Measurements from ENCODE around the gene CACNB2.
A peak's percentile ranks its signal among the peaks of the same experiment; 100 is the strongest.

The CACNB2 gene

GRCh38 chr10:18140149-18140956 is at the start of gene CACNB2:
Gene CACNB2 (plus strand): TSS chr10:18140424.
- intact Hi-C loops (cut with DNase I) = no loop called here

GRCh38 chr10:18094332-18094731 is 45.9 kb upstream of the CACNB2 start:
- intact Hi-C loops (cut with DNase I) = no loop called here
- no peak for DNase-seq

More at GRCh38 chr10:18140149-18140956, at the start of gene CACNB2:
- DNase-seq = peak; percentile 49 to 93 (median 83)

- intact Hi-C loops (cut with DNase I) = no loop called here
- no peak for DNase-seq
Measured at GRCh38 chr10:18094793-18095192, 45.4 kb upstream of the CACNB2 start.

- intact Hi-C loops (cut with DNase I) = no loop called here
Measured at GRCh38 chr10:18097524-18097923, 42.7 kb upstream of the CACNB2 start.

GRCh38 chr10:18098201-18098600 is 42.0 kb upstream of the CACNB2 start:
- DNase-seq = peak in 15 of 42 donors; percentile 8 to 65 (median 26)
- intact Hi-C loops (cut with DNase I) = no loop called here

More at GRCh38 chr10:18097524-18097923, 42.7 kb upstream of the CACNB2 start:
- DNase-seq = peak in 6 of 42 donors; percentile 23 to 53 (median 30)

DNA sequence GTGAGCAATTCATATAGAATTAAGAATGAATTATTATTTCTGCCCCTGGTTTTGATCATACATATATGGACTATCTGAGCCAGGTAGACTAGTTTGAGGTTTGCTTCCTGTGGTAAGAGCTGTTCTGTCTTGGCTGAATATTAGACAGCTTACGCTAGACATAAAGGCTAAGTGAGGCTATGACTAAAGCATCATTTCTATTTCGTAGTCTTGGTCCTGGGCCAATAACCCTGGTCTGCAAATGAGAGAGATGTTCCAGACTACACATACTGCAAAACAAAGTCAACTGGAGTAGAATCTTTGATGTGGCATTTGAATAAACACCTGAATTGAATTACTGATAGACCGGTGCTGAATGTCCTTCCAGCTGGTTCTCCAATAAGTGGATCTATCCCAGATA is 40.8 kb upstream of the CACNB2 start:
- DNase-seq = no peak
- intact Hi-C loops (cut with DNase I) = no loop called here

- DNase-seq = no peak
- intact Hi-C loops (cut with DNase I) = no loop called here
Measured at GRCh38 chr10:18100669-18101068, 39.6 kb upstream of the CACNB2 start.

- no peak for DNase-seq
- intact Hi-C loops (cut with DNase I) = no loop called here
Measured at GRCh38 chr10:18102404-18102803, 37.8 kb upstream of the CACNB2 start.

DNA sequence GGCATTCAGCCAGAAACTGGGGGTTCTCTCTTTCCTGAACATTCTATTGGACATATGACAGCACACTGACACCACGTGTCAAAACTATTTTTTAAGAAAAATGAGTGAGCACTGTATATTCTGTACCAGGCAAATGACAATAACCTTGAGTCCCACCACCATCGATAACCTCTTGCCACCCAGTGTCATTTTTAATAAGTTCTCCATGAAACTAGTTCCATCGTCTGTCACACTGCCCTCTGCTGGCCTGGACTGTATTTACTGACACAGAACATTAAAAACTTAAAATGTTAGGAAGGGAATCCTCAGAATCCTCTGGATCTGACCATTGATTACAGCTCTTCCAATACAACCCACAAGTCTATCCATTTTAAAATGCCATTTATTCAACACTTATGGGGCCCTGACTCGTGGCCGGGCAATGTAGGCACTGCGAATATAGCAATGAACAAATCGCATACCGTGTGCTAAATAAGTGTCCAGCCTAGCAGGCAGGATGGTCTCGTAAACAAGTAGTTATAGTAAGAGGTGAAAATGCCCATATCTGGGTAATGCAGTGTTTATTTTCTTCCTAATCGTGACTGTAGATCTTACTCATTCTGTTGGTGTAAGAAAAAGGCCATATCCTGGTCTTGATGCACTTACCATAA is 35.9 kb upstream of the CACNB2 start:
- peak in 40 of 42 donors; percentile 6 to 81 (median 50) for DNase-seq
- intact Hi-C loops (cut with DNase I) = no loop called here

DNA sequence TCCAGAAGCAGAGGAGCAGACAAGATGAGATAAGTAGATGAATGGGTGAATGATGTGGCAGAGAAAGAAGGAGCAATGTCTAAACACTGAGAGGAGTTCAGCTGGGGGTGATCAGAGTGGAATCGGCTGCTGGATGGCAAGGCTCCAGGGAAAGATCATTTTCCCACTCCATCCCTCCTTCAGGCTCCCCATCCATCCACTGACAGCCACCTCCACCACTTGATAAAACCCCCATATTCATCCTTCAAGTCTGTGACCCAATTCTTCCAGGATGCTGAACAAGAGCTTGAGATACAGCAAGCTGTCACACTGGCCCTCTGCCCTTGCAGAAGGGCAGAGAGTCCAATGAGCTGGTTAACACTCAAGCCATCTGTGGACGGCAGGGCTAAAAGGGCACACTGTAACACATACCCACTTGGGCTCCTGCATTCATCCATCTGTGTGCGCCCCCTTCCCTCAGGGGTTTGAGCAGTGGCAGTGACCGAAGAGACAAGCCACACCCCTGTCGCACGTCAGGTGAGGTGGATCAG is 30.8 kb upstream of the CACNB2 start:
- DNase-seq = no peak
- intact Hi-C loops (cut with DNase I) = no loop called here

DNA sequence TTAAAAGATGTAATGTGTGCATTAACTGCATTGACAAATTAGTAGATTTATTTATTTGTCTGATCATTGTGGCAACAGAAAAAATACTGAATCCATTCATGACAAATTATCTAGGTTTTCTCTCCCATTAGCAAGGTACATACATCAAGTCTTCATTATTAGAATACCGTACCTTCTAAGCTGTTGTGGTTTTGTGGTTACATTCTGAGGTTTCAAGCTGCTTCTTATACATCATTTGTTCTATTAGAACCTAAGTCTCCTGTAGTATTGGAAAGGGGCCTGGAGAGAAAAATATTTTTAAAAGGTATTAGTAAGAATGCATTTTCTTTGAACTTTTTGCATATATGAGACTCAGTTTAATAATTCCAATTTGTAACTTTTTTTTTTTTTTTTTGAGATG is 26.3 kb upstream of the CACNB2 start:
- no peak for DNase-seq
- intact Hi-C loops (cut with DNase I) = no loop called here

DNA sequence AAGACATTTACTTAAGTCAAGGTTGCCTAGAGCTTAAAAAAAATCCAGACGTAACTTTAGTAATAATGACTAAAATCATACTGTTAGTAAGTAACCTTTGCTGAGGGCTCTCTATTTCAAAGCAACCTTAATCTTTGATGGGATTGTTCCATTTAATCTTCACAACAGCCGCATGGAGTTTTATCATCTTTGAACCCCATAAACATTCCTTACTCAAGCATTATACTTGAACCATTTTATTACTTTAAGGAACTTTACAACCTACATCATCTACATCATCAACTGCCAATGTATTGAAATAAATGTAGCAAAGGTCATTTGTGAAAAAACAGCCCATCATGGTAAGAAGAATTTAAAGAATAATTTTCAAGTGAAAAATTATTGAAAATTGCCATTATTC is 22.9 kb upstream of the CACNB2 start:
- no peak for DNase-seq
- intact Hi-C loops (cut with DNase I) = no loop called here

DNA sequence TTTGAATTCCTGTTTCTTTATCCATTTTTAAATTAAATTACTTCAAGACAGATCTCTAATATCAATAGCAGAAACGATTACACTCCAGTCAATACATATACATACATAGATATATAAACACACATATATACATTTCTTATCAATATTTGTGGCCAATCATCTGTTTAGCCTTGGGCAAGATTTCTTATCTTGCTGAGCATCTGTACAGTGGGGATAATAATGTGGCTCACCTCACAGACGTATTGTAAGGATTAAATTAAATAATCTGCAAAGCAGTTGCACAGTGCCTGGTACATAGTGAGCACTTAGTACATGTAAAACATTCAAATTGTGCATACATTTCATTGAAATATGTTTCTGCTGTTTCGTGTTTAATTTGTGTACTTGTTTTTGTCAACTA is 17.5 kb upstream of the CACNB2 start:
- DNase-seq = no peak
- intact Hi-C loops (cut with DNase I) = no loop called here

DNA sequence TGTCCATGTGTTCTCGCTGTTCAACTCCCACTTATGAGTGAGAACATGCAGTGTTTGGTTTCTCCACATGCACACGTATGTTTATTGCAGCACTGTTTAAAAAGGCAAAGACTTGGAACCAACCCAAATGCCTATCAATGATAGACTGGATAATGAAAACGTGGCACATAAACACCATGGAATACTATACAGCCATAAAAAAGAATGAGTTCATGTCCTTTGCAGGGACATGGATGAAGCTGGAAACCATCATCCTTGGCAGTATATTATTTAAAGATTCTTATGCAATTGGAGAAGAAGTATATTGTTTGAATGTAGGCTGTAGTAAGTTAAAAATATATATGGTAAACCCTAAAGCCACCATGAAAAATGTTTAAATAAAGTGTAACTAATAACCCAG is 7.2 kb upstream of the CACNB2 start:
- intact Hi-C loops (cut with DNase I) = no loop called here
- no peak for DNase-seq

- intact Hi-C loops (cut with DNase I) = no loop called here
Measured at GRCh38 chr10:18134509-18134908, 5.7 kb upstream of the CACNB2 start.

DNA sequence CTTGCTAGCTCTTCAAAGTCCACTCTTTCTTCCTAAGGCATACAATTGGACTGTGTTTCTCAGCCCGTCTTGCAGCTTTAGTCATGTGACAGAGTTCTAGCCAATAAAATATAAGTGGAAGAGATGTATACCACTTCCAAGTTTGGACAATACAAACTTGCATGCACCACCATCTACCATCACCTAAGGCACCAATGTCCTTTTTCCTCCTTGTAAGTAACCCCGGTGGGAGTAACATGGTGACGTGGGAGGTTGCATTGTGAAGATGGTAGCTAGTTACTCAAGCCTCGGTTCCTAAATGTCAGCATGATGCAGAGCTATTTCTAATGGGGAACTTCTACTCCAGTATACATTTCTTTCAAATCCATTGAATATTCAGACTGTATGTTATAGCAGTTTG is 5.3 kb upstream of the CACNB2 start:
- intact Hi-C loops (cut with DNase I) = no loop called here
- no peak for DNase-seq

More at GRCh38 chr10:18134509-18134908, 5.7 kb upstream of the CACNB2 start:
- DNase-seq = no peak

DNA sequence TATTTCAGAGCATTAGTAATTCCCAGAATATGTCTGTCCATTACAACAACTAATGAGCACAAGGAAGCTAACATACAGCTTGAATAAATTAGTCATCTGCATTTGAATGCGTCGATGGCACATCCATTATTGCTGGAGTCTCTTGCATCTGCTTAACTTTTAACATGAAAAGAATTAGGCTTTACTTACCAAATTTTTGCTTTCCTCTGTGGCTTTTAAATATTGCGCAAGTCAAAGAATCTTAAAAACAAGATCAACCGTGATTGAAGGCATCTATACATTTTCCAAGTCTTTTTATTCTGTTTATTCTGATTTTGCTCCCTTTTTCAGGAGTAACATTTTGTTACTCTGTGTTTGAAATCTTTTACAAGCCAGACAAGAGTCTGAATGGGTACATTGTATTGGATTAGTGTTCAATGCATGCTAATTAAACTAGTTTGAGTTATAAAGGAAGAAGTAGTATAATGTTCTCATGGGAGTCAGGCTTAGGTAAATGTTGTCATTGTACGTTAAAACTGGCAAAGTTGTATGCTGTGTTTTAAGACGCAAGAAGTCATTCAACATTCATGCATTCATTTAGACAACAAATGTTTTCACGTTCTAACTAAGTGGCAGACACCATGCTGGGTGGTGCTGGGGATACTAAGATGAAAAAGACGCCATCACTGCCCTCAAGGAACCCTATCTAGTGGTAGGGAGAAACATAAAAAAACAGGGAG is 4.0 kb upstream of the CACNB2 start:
- intact Hi-C loops (cut with DNase I) = no loop called here
- no peak for DNase-seq

- DNase-seq = no peak
- intact Hi-C loops (cut with DNase I) = no loop called here
Measured at GRCh38 chr10:18137111-18137510, 3.1 kb upstream of the CACNB2 start.

- intact Hi-C loops (cut with DNase I) = no loop called here
- DNase-seq = peak in 33 of 42 donors; percentile 10 to 70 (median 33)
Measured at GRCh38 chr10:18140957-18141845, 977 bp downstream of the CACNB2 start.

Data from head of caudate nucleus (tissue), 42 donors.